HT1080 (cell line): ENCODE results near the gene USP32. TPM values are rescaled to one million over a fixed set of nuclear protein-coding genes. Genes with fewer than 3 reads are reported as not detected.
"Not testable (repeated sequence)": the region's sequence is repeated elsewhere in the genome, so short reads cannot be mapped to it uniquely, and the experiment has no call there.

ENCODE experiments used
- DNase-seq: peaks from one replicate; pipeline ENCODE4 v3.0.0-alpha.2; 2015; ENCODE audit warnings: low read depth
- total RNA-seq: library from RNA; depleted of rRNA; stranded (reverse); fragments of >200 nt; shearing (Covaris generic); gene quantifications from 2 replicates; pipeline ENCODE4 v1.2.3, GENCODE V29; 2014

Gene USP32
- total RNA-seq, 1 experiment from 2014 or later, result 31.7 TPM

DNA sequence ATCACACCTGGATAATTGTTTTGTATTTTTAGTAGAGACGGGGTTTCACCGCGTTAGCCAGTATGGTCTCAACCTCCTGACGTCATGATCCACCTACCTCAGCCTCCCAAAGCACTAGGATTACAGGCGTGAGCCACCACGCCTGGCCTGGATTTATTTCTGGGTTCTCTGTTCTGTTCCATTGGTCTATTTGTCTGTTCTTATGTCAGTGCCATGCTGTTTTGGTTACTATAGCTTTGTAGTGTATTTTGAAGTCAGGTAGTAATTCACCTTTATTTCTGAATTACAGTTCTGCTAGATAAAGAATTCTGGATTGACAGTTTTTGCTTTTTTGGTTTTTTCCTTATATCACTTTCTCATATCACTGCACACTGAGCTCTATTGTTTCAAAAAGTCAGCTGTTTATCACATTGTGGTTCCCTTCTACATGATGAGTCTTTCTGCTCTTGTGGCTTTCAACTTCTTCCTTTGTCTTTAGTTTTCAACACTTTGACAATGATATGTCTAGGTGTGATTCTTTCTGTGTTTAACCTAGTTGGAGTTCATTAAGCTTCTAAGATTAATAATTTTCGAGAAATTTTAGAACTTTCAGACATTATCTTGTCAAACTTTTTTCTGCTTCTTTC, 144.0 kb downstream of the USP32 start:
- DNase-seq, result no peak

DNA sequence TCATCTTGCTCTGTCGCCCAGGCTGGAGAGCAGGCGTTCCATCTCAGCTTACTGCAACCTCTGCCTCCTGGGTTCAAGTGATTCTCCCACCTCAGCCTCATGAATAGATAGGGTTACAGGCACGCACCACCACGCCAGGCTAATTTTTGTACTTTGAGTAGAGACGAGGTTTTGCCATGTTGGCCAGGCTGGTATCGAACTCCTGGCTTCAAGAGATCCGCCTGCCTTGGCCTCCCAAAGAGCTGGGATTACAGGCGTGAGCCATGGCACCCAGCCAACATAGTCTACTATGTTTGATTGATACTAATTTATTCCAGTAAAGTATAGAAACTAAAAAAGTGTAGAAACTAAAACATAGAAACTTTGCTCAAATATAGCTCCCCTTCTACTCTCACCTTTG, 147.3 kb downstream of the USP32 start:
- no peak for DNase-seq

DNA sequence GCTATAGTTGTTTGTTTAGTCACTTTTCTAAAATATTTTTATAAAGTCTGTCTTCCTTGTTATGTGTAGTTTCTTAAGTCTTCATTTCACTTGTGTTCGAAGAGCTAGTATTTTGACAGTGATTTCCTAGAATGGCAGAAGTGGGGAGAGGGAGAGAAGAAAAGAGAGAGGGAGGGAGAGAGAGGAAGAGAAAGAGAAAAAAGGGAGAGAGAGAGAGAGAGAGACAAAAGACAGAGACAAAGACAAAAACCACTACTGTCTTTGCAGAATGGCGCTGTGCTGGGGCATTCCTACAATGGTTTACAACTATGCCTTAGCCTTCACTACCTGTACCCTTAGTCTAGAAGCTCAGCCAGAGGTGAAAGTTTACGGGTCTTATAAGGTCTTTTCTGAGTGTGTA, 151.6 kb downstream of the USP32 start:
- DNase-seq, result no peak

DNA sequence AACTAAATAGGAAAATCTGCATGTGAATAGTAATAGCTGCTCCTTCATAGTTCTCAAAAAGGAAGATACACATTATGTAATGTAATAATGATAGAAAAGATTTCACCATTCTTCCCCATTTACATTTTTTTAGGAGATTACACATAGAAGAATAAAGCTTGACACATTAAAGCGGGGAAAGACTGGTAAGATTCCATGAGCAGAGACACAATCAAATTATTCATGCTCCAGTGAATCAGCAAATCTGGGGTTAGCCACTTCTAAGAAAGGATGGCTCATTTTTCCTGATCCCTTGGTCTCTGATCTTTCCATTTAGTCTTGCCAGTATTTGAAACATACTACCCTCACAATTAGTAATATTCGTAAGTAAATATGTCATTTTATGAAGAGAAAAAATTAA, 160.2 kb downstream of the USP32 start:
- DNase-seq, result peak; percentile 39

DNA sequence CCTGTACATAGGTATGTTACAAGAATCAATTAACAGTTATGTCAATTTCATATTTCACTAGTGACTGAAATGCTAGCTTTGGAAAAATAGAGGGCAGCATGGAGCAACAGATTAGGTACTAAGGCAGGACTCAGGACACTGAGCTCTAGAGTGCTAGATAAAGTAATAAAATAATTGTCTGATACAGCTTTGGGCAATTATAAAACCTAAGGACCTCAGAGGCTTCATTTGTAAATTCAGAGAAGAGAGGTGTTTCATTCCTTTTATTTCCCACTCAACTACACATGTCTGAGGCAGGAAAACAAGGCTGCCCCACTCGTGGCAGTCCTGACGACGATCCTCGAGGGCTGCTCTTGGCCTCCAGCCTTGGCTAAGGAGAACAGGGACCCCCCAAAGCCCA, 160.7 kb downstream of the USP32 start:
- DNase-seq, result no peak

DNA sequence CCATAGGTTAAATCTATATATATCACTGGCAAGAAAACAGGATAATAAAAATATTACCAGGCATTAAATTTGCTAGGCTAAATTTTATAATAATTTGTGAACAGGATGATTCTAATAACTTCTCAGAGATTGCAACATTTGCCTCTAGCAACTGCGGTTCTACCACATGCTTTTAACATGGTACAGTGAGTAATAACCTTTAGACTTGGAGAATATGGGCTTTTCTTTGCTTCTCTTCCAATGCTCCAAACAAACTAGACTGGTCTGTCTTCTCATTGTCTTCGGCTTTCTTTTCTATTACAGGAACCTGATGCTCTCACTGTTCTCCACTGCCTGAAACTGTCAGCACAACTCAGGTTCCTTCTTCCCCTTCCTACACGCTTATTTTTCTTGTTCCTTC, 161.6 kb downstream of the USP32 start:
- DNase-seq, result no peak

DNA sequence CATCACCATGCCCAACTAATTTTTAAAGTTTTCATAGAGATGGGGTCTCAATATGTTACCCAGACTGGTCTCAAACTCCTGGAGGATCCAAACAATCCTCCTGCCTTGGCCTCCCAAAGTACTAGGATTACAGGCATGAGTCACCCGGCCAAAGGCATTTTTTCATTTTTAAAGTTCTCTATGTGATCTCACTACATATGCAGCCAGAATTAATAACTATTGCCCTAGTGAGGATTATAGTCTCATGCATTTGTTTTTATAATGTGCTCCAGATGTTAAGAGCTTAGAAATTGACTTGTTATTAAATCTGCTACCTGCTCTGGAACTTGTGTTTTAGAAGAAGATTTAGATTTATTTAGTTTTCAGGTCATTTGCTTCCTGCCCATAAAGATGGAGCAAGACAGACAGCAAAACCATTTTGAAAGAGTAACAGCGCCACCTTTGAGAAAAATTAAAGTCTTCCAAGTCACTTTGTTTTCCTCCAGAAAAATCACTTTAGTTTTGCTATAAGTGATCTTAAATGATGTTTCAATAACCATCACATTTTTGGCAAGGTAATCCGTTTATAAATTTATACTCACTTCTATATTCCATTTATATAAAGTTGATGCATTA, 162.6 kb downstream of the USP32 start:
- DNase-seq, result peak; percentile 18

DNA sequence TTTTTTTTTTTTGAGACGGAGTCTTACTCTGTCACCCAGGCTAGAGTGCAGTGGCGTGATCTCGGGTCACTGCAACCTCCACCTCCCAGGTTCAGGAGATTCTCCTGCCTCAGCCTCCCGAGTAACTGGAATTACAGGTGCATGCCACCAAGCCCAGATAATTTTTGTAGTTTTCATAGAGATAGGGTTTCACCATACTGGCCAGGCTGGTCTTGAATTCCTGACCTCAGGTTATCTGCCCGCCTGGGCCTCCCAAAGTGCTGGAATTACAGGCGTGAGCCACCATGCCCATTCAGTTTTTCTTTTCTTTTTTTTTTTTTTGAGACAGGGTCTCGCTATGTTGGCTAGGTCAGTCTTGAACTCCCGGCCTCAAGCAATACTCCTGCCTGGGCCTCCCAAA, 164.7 kb downstream of the USP32 start:
- not testable (repeated sequence) for DNase-seq

DNA sequence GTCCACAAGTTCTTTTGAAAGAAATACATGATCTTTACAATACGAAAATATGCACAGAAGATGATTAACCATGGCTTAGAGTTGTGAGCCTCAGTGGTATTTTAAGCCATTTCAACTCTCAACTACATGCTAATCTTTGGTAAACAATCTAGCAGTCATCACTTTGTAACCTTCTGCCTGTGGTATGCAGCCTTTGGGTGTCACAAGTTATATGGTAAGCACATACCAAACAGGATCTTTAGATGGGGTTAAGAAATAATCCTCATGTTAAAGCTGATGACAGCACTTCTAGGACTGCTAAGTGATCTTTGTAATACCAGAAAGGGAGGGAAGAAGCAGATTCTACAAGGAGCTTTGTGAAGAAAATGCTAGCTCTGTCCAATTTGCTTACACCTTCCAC, 167.9 kb downstream of the USP32 start:
- no peak for DNase-seq

DNA sequence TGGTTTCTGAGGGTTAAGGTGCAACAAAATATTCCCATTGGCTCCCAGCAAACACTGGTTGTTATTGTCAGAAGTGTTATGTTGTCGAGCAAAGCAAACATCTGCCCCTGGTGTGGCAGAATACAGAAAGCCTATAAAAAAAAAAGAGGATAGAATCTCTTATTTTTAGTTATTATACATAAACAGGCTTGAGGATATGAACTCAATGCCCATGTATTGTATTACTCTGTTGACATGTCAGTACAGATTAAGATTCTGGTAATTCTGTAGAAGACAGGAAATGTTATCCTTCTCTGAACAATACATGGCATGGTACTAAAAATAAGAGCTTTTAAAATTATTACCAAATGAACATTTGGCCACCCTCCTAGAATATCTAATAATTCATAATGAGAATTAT, 168.5 kb downstream of the USP32 start:
- DNase-seq, result no peak

DNA sequence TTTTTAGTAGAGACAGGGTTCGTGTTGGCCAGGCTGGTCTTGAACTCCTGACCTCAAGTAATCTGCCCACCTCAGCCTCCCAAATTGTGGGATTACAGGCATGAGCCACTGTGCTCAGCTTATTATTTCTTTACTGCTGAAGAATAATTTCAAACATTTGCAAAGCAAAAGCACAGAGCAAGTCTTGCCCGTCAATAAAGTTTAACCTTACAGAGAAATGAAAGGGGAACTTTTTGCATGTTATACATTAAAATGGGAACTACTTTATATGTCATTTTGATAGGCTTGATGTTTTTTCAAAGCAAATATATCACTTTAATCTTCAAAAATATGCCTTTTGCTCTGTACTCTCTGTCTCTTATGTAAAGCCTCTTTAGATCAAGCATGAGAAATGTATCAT, 173.2 kb downstream of the USP32 start:
- DNase-seq, result not testable (repeated sequence)

DNA sequence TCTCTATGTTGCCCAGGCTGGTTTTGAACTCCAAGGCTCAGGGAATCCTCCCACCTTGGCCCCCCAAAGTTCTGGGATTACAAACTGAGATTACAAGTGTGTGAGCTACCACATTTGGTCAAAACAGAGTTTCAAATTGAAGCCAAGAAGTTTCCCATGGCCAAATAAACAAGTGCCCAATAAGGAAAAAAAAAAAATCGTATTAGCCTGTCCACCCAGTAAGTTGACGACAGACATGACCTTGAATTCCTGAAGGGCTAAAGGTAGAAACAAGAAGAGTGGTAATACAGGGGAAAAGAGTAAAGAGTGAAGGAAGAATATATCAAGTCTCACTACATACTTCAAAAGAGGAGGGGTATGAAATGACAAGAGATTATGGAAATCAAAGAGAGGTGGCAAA, 176.0 kb downstream of the USP32 start:
- not testable (repeated sequence) for DNase-seq

DNA sequence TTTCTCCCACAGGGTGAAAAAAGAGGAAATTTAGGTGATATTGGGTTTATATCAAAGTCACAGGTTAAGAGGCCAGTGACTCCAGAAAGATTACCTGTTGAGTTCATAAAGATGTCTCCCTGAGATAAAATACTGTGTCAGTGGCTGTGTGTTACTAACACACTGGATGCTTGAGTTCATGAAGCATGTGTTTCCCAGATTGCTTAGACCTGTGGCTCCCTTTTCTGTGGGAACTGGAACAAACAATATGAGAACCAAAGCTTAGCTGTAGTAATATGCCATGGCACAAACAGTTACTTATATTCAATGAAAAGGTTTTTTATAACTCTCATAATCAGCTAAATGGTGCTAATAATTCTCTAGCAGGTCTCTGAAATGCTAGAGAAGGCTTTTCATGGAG, 180.7 kb downstream of the USP32 start:
- DNase-seq, result not testable (repeated sequence)

DNA sequence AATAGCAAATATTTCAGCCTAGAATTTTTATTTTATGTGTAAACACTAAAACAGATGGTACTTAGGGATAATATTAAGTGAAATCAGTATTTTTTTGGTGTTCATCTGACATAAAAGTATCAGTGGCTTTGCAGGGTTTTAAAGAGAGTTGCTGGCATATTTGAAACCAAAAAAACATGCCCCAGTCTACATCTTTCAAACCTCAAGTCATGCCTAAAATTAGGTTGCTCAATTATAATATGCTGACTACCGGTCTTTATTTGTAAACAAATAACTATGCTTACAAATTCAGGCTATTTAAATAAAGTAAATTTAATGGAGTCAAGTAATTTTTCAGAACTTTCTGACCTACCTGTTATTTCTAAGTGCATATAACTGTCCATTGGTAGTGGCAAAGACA, 183.6 kb downstream of the USP32 start:
- not testable (repeated sequence) for DNase-seq

DNA sequence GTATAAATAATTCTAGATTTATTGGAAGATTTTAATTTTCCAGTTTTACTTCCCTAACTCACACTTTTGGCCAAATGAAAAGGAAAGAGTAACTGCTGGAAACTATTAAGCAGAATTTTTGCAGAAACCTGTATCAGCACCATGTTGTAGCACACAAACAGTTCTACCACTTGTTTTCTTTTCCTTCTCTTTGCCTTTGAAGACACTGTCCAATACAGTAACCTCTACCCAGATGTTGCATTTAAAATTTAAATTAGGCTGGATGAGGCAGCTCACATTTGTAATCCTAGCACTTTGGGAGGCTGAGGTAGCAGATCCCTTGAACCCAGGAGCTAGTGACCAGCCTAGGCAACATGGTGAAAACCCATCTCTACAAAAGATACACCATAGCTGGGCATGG, 186.2 kb downstream of the USP32 start:
- DNase-seq, result not testable (repeated sequence)

DNA sequence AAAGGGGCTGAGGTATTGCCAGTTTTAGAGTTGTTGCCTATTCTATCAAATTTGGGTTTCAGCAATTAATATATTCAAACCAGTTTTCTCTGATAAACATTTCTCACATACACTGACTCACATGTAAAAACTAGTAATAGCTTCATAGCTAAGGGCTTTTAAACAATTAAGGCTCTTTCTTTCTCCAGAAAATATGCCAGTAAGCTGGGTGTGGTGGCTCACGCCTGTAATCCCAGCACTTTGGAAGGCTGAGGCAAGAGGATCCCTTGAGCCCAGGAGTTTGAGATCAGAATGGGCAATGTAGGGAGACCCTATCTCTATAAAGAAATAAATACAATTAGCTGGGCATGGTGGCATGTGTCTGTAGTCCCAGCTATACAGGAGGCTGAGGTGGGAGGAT, 193.3 kb downstream of the USP32 start:
- DNase-seq, result not testable (repeated sequence)

DNA sequence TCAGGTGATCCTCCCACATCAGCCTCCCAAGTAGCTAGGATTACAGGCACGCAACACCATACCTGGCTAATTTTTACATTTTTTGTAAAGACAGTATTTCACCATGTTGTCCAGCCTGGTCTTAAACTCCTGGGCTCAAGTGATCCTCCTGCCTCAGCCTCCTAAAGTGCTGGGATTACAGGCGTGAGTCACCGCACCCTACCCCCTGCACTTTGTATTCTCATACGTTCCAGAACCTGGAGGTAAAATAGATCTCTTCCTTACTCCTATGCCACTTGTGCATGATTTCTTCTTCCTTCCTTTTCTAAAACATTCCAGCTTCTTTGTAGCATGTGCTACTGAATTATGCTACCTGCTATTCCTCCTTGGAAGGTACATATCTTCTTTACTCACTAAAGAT, 197.8 kb downstream of the USP32 start:
- DNase-seq, result not testable (repeated sequence)

DNA sequence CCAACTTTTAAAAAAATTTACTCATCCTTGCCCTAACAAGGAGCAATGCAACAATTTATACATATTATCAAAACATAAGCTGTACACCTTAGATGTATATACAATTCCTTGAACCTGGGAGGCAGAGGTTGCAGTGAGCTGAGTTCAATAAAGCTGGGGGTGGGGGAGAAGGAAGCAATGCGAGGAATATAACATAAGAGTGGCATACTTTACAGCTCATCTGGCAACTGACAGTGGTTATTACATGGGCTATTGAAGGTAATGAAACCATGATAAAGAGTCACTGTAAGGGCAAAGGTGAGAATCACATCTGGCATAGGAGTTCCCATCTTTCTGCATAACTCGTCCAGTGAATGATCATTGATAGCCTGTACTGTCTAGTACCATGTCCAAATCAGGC, 198.5 kb downstream of the USP32 start:
- DNase-seq, result no peak

DNA sequence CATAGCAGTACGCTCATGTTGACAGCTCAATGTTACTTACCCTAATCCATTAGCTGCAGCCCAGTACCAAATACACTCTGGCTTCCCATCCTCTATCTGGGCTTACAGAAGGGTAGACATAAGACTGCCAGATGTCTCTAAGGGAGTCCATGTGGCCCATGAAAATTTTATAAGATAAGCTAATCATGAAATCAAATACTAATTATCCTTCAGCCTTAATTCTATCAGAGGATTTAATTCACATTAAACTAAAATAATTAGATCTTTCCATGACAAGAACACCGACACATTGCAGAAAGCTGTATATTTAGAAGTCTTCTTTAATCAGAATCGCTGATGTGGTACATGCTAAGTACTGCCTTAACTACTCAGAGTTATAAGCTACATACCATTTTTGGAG, 198.9 kb downstream of the USP32 start:
- DNase-seq, result not testable (repeated sequence)

DNA sequence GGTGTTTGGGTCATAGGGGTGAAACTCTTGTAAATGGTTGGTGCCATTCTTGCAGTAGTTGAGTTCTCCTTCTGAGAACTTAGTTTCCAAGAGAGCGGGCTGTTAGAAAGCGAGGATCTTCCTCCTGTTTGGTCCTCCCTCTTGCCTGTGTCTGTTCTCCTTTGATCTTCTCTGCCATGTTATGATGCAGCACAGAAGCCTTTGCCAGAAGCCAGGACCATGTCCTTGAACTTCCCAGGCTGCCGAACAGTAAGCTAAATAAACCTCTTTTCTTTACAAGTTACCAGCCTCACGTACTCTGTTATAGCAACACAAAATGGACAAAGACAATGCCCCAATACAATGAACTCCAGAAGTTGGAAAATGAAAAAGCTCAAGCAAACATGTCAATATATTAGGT, 201.9 kb downstream of the USP32 start:
- DNase-seq, result not testable (repeated sequence)

DNA sequence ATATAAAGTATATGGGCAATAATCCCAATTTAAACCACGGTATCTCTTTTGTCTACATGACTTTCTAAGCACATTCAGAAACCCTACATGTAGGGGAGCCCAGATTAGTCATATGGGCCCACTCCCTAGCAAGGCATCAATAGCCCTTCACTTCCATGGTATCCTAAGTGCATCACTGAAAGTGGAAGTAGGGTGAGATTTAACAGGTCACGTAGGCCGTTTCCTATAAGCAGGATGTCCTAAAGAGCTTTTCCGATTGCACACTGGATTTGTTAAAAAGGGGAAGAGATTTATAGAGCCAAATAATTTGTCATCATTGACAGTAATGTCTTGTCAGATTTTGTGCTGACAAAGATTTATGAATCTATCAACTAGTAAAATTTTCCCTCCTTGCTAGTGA, 203.2 kb downstream of the USP32 start:
- DNase-seq, result no peak

DNA sequence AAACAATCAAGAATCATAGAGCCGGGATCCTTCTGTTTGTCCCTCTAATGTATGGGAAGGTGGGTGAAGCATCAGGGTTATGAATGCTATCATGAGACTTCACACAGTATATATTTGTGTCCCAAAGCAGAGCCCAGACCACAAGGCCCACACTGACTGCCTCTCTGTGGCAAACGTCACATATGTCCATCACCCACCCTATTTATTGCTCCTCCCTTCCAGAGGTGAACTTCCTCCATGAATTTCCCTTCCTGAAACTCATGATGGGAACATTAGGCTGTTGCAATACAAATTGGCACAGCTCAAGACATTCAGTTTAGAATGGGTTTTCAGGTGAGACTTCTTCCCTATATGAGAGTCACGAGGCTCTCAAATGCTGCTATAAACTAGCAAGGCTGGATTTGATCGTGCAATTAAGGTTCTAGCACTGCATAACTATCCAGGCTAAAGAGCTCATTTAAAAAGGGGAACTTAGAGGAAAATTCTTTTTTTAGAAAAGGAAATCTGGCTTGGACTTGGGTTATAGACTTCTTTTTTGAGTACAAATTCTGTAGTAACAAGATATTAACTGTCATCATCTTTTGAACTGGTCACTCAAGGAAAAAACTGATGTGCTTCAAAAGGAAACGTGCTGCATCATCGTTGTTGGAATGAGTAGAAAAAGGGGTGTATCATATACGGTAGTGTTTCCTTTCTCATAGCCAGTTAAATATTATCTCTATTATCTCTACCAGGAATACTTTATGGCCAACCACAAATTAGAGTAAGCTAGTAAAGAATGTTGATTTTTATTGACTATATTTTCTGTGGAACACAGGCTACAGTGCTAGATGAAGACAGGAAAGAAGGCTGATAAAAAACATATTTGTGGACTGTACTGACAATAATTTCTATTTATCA, 204.8 kb downstream of the USP32 start:
- DNase-seq, result not testable (repeated sequence)
